GF-D8 (cell line): ENCODE results near the gene MYO18B.
"Not testable (repeated sequence)": the region's sequence is repeated elsewhere in the genome, so short reads cannot be mapped to it uniquely, and the experiment has no call there.

Experiments
- DNase-seq: peaks from one replicate; lab custom pipeline; 2025; lab: John Stamatoyannopoulos, UW

MYO18B gene

DNA sequence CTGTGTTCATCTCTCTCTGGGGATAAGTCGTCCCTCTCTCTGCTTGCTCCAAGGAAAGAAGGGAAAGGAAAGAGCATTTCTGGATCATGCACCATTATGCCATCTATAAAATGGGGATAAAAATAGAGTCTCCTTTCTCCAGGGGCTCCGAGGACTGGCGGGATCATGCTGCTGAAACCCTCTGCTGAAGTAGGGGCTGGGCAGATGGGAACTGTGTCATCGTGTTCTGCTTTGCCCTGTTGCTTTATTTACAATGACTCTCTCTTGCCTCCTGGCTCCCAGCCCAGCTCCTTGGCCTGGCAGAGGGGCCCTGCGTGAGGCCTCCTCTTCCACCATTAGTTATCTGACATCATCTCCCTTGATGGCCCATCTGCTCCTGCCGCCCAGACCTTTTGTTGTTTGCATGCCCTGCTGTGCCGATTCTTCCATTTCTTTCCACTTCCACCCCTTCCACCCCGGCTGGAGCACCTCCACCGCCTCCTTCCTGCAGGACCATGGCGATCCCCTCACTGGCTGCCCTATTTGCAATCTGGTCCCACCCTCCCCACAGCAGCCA is 200.9 kb downstream of the MYO18B start:
- DNase-seq = no peak

DNA sequence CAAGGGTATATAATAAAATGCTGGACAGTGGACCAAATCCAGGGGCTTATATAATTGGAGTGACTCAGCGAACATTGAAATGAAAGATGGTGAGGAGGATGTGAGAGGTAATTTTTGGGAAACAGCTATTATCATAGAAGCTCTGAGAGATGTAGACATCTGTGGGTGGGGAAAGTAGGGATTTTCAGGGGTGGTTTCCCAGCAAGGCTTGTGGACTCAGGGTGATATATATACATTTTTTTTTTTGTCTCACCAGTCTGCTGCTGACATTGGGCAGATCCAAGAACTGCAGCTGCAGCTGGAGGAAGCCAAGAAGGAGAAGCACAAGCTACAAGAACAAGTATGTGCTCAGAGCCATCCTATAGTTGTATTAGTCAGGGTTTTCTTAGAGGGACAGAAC is 208.1 kb downstream of the MYO18B start:
- DNase-seq = no peak

DNA sequence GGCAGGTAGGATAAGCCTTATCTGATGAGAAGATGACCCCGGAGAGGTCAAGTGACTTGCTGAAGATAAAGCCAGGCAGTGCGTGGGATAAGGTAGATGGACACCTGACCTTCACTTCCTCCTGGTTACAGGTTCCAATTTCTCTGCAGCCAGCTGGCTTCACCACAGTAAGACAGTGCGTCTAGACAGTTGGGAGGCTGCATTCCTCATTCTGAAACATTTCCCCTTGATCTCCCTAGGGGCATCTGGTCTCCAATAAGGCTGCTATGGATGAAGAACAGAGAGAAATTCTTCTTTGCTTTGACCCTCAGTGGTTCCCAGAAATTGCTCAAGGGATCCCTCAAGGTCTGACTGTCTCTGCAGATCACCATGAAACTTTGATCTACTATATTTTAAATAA is 211.3 kb downstream of the MYO18B start:
- DNase-seq = no peak

DNA sequence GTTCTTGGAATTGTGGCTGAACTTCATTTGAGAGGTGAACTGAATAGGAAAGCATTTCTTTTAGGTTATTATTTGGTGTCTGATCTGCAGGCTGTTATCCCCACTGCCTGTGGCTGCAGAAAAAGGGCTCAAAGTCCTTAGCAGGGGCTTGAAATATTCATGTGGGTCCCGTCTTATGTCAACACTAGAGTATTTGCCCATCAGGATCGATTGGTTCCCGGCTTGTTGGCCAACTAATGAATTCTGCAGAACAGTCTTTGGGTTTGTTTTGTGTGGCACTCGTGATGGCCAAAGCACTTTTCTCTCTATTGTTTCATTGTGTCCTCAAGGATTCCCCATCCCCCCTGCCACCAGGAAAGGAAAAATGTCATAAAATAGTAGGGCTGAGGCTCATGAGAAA is 211.9 kb downstream of the MYO18B start:
- DNase-seq = no peak

DNA sequence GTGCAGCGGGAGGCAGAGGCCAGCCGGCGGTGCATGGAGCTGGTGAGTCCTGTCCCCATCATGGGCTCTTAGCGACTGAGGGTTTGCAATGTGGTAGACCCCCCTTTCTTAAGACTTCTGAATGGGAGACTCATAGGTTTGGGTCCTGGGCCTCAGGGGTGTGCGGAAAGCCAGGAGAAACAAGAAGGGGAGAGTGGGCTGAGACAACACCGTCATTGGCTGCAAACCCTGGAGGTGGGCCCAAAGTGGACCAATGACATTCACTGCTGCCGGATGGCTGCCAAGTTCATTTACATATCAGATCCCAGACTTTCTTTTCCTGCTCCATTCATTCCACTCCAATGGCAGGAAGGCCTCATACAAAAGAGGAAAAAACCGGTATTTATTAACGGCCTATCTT is 213.3 kb downstream of the MYO18B start:
- DNase-seq = no peak

DNA sequence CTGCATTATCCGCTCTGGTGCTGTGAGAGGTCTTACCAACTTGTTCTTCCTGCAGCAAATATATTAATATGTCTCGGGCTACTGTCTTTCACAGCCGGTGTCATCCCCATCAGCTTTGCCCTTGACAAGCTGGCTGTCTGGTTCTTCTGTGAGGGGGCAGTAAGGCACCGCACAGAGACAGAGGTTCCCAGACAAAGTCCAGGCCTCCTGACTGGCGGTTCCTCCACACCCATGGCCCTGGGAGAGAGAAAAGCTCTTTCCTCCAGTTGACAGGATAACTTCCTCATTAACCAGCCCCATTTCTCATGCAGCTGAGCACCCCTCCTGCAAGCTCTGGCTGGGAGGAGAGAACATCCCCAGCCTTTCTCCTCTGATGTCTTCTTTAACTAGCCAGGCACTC is 214.8 kb downstream of the MYO18B start:
- DNase-seq = no peak

DNA sequence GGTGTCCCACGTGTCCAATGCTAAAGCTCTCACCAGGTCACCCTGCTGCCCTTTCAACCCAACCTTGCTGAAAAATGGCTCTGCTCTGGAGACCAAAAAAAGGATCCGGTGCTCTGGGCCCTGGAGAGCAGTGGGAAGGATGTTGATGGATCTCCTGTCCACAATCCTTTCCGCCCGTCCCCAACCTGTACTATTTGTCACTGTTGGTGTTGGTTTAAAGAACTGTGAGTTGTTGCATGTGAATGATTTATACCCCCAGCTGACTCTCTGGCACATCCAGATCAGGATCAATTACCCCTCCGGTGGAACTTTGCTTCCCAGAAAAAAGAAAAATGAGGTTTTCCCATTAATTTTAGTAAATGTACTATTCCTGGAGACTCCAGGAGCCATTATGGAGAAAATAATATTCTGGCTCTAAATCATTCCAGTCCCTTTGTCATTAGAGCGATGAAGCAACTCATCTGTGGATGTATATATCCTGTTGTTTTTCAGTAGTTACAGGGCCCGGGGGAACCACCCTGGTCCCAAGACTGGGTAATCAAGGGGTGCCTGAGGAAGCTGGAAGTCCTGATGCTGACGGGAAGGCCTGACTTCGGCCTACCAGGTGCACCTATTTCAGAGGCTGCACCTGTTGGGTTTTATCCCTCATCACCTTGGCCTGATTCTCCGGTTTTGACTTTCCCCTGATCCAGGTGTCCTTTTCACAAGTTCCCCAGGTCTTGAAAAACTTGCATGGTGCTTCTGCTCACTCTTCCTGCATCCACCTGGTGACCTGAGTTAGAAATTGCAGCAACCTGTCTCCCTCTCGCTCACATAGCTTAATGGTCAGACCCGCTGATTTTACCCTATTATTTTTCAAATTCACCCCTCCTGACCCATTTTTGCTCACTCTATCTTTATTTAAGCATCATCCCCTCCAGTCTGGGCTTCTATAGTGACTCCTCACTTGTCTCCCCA is 218.1 kb downstream of the MYO18B start:
- no peak for DNase-seq

DNA sequence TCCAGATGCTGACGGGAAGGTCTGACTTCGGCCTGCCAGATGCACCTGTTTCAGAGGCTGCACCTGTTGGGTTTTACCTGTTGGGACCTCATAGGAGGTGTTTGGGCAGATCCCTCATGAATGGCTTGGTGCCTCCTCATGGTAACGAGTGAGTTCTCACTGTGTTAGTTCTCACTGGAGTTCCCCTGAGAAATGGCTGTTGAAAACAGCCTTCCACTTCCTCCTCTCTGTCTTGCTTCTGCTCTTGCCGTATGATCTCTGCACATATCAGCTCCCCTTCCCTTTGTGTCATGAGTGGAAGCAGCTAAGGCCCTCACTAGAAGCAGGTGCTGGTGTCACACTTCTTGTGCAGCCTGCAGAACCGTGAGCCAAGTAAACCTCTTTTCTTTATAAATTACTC is 219.7 kb downstream of the MYO18B start:
- DNase-seq = no peak

DNA sequence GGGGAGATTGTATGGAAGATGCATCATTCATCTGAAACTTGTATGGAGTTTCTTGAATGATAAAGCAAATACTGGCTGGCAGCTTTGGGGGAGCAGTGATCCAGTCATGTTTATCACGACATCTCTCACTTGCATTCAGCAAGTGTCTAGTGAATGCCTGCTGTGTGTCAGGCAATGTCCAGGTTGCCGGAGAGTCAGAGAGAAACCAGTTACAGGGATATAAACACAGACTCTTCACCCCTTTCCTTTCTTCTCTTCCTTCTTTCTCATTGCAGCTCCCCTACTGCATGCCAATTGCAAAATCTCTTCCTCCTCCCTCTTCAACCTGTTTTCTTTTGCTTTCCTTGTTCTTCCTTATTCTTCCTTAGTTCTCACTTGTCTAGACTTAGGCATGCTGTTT is 220.7 kb downstream of the MYO18B start:
- DNase-seq = no peak

DNA sequence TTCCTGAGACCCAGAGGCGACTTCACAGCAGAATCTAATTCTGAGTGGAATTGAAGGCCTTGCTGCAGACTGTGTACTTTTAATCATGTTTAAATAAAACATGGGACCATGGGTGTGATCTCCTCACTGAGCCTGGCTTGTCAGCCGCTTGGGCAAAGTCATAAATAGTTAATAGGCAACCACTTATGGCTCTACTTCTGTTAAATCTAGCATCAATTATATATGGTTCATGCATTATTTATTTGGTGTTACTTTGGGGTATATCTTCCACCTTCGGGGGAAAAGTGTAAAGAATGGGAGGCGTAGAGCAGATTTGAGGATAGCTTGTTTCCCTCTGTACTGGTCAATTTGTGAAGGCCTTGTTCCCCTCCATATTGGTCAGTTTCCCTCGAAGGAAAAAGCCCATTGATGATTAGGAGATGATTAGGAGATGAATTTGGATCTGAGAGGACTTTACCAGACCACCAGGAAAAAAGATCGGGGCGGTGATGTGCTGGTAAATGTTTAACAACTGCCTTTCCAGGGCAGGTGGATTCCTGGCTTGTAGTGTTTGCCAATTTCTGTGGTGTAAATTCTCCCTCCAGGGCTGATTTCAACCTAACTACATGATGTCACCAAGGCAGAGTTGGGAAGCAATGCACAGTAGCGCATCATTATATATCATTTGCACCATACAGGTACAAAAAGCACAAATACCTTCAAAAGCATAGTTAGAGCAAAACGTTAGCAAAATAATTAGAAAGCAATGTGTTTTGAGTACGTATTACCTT is 223.2 kb downstream of the MYO18B start:
- no peak for DNase-seq

DNA sequence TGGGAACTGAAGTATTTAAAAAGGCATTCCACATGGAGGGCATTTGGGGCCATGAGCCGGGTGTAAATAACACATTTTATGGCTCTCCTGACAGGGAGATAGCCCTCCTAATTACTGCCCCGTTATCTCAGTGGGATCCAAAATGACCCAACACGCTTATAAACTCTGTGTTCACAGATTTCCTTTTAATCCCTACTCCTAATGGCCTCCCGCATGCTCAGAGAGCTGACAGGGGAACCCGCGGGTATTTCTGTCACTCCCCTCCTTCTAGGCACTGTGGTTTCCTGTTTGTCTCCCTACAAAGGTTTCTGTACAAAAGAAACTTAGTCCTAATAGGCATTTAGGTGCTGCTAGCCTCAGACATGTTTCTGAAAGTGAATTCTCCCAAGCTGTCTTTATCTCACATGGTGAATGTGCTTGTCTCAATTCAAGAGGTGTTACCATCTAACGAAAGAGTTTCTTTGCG is 224.5 kb downstream of the MYO18B start:
- DNase-seq = no peak

DNA sequence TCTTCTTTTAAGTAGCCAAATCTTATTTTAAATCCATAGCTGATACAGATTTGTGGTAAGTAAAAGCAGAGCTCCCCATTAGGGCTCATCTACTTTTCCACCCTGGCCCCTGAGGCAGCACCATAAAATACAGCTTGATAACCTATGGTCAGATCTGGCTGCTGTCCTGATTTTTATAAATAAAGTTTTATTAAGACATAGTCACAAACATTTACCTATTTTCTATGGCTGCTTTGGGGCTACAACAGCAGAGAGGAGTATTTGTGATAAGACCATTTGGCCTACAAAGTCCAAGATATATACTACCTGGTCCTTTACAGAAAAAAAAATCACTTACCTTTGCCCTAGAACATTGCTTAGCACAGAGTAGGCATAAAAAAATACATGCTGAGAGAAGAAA is 227.3 kb downstream of the MYO18B start:
- no peak for DNase-seq

DNA sequence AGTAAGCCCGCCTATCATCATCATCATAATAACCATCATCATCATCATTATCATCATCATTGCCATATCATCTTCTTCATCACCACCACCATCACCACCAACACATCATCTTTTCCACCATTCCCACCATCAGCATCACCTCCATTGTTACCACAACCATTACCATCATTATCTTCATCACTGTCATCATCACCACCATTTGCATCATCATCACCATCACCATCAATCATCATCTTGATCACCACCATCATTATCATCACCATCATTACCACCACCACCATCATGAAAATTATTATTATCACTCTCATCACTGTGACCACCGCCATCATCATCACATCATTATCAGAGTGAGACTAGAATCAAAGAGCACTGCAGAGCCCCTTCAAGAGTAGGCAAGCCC is 227.9 kb downstream of the MYO18B start:
- no peak for DNase-seq

DNA sequence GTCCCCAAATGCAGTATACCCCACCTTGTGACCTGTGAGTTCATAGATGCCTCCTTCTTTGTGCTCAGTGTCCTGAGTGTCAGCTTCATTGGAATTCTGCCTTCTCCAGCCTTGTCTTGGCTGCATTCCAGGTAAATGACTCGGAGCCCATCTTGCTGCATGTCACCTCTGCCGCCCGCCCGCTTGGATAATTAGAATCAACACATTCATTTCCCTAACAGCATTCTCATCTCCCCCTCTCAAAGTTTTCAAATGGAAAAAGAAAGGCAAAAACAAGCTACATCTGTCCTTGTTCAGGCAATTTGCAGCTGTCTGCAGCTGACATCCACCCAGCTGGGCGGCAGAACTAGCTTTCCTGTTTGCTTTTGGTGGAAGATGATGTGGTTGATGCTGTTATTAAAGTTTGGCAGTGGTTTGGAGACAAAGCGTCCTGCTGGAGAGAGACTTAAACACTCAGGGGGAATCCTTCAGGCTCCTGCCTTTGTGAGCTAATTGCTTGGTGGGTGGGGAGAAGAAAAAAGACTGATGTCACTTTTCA is 228.5 kb downstream of the MYO18B start:
- DNase-seq = no peak

DNA sequence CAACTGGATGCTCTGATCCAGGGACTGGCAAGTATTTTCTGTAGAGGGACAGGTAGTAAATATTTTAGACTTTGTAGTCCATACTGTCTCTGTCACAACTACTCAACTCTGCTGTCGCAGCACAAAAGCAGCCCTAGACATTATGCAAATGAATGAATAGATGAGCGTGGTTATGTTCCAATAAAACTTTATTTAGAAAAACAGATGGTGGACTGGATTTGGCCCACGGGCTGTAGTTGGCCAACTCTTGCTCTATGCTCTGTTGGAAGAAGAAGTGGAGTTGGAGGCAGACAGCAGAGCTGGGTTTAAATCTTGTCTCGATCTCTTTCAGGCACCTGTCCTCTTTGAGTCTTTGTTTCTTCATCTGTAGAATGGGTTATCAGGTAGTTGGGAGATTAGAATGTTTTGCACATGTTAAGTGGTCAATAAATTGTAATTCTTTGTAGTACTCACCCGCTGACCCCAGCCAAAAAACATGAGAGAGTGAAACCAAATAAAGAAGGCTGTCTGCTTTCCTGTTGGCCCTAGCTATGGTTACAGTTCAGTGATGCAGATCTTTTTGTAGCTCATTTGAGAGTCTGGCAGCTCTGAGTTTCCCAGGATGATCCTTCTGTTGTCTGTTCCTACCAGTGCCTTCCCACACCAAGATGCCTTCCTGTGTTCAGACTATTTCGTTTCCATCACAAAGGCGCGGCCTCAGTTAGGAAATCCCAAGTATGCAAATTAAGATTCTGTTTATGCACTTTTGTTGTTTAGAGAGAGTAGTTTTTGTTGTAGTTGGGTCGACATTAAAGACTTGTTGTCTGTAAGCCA is 229.2 kb downstream of the MYO18B start:
- no peak for DNase-seq

DNA sequence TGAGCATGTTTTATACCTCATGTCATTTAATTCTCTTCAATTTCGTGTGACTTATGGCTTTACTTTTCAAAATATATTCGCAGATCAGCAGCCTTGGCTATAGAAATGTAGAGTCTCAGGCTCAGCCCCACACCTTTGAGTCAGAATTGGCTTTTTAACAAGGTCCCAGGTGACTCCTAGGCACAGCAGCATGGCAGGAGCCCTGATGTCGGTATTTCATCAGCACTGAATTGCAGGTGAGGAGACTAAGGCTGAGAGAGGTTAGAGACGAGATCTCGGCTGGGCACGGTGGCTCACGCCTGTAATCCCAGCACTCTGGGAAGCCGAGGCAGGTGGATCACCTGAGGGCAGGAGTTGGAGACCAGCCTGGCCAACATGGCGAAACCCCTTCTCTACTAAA is 230.4 kb downstream of the MYO18B start:
- no peak for DNase-seq

DNA sequence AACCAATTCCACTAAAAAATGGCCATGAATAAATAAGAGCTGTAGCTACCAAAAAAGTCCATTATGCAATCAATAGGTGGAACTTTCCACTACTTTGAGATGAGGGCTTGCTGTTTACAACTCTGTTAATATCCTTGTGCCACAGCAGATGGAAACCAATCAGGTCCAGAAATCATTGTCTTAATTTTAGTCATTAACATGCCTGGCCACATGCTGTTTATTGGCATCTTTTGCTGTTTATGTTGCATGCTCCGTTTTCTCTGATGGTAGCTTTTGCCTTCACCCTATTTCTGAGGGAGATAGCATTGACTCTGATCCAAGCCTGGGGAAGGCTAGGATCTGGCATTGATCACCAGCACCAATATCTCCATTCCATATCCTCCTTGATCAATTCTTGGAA is 234.4 kb downstream of the MYO18B start:
- no peak for DNase-seq

DNA sequence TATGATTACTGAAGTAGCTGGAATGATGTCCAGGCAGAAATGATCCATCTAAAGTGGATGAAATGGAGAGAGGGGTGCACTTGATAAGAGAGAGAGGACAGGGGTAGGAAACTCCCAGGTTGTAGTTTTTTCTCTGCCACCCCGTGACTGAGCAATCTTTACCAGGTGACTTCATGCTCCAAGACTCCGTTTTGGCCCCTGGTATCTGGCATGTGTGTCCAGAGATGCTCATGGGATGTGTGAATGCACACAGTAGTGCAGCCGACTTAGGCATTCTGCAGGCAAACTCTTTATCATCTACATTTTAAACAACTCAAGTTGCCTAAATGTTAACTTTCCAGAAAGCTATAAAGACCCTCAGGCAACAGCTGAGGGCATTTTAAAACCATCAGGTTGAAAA is 238.0 kb downstream of the MYO18B start:
- no peak for DNase-seq

DNA sequence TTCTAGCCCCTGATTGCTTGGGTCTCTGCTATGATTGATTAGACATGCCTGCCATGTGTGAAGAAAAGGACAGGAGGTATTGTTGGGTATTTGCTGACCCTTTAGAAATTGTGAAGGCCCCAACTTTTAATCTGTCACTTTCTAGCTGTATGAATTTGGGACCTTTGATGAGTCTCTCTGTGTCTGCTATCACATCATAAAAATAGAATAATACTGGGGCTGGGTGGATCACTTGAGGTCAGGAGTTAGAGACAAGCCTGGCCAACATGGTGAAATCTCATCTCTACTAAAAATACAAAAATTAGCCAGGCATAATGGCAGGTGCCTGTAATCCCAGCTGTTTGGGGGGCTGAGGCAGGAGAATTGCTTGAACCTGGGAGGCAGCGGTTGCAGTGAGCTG is 242.9 kb downstream of the MYO18B start:
- DNase-seq = not testable (repeated sequence)

DNA sequence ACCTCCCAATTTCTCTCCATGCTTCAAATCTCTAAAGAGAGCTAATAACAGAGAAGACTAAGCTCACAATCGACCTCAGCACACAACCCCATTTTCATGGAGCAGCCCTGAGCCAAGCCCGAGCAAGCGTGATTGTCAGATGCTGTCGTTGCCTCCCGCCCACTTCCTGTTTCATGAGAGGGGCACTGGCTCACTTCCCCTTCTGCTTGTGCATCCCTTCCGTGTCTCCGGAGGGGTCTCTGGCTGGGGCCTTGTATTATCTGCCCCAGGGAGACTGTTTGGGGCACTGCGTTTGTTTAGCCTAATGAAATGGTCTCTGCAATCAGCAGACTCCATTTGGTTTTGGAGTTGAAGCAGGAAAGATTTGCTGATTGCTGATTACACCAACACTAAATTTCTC is 246.0 kb downstream of the MYO18B start:
- no peak for DNase-seq

DNA sequence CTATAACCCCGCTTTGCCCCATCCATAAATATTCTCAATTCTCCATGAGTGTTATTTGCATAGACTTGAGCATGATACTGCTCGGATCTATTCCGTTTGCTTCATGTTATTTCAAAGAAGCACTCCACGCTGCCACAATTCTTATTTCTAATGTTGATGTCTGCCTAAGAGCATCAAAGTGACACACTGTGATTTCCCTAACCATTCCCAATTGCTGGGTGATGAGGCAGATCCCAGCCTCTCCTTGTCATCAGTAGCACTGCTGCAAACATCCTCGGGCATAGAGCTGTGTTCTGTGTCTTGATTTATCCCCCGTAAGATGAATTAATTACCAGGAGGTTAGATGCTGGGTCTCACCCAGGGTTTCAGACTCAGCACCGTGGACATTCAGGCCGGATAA is 249.0 kb downstream of the MYO18B start:
- no peak for DNase-seq

DNA sequence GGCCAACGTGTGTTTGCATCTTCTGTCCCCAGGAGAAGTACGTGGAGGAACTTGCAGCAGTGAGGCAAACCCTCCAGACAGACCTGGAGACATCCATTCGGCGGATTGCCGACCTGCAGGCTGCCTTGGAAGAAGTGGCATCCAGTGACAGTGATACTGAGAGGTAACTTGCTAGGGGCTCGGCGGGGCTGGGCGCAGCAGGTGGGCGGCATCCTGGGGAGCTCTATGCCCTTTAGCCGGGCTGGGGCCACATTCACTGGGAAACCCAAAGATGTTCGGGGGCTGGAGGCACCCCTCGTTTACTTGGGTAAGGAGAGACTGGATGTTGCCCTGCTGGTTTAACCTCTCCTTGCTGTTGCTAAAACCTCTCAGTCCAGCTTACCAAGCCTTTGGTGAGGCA is 250.3 kb downstream of the MYO18B start:
- DNase-seq = no peak
